ENCODE data around the gene NCAM1.

GRCh38 chr11:113152500-113152899 lies 191.3 kb downstream of the NCAM1 start:
- TF ChIP-seq CTCF (IDR thresholded peaks at IDR 0.05) (no peak), POLR2A (IDR thresholded peaks at IDR 0.05) (no peak)

Data from Peyer's patch (tissue), 4 donors.